ENCODE results near the gene CRELD1.

- TF ChIP-seq CTCF (conservative IDR thresholded peaks at IDR 0.05; ENCODE audit: low read depth, low read length), result no peak
- TF ChIP-seq EZH2 (IDR thresholded peaks at IDR 0.05; ENCODE audit: borderline replicate concordance, low read depth, low read length, poor library complexity, severe bottlenecking), result no peak
These were observed 42.5 kb upstream of the CRELD1 start for GRCh38 chr3:9891072-9891622.

Data from A673 (cell line).